G401.6 (cell line): ENCODE results near the gene FOXN1.
"Not testable (repeated sequence)": the region's sequence is repeated elsewhere in the genome, so short reads cannot be mapped to it uniquely, and the experiment has no call there.

ENCODE experiments used
- FAIRE-seq: peaks from 2 replicates; lab custom pipeline; 2012; peaks lifted over from hg19 to GRCh38; lab: Jason Lieb, UNC

FOXN1 gene

GRCh38 chr17:28505986-28506665, at the start of gene FOXN1:
Gene FOXN1, plus strand, starts transcription at chr17:28506348. Its CDS starts 17,622 bp downstream, at chr17:28523970.
- FAIRE-seq = no peak

- no peak for FAIRE-seq
Observed at GRCh38 chr17:28457890-28458289, 48.3 kb upstream of the FOXN1 start.

DNA sequence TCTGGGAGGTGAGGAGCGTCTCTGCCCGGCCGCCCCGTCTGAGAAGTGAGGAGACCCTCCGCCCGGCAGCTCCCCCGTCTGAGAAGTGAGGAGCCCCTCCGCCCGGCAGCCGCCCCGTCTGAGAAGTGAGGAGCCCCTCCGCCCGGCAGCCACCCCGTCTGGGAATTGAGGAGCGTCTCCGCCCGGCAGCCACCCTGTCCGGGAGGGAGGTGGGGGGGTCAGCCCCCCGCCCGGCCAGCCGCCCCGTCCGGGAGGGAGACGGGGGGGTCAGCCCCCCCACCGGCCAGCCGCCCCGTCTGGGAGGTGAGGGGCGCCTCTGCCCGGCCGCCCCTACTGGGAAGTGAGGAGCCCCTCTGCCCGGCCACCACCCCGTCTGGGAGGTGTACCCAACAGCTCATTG, 47.3 kb upstream of the FOXN1 start:
- not testable (repeated sequence) for FAIRE-seq

GRCh38 chr17:28460901-28461300, 45.2 kb upstream of the FOXN1 start:
- FAIRE-seq = no peak

DNA sequence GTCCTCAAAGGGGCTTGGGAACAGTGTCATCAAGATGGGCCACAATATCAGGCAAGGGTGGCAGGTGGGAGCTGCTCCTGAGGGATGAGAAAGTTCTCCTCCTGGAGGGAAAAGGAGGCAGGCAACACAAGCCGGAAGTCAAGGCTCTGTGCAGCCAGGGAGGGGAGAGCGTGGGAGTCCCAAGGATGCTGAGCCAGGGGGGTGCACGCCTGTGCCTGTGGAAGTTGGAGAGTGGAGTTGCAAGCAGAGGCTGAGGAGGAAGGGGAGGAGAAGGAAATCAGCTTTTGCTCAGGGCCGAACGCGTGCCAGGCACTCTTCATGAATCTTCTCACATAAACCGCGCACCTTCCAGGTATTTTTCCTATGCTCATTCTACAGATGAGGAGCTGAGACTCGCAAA, 40.1 kb upstream of the FOXN1 start:
- no peak for FAIRE-seq

- no peak for FAIRE-seq
Observed at GRCh38 chr17:28466521-28467048, 39.6 kb upstream of the FOXN1 start.

DNA sequence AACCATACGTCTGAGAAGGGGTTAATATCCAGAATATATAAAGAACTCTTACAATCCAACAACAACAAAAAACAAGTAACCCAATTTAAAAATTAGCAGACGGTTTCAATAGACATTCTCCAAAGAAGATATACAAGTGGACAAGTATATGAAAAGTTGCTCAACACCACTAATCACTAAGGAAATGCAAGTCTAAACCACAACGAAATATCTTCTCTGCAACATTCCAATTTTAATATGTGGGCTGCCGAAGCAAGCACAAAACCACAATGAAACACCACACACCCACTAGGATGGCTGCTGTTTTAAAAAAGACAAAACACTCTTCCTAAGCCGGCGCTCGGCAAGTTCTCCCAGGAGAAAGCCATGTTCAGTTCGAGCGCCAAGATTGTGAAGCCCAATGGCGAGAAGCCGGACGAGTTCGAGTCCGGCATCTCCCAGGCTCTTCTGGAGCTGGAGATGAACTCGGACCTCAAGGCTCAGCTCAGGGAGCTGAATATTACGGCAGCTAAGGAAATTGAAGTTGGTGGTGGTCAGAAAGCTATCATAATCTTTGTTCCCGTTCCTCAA, 38.6 kb upstream of the FOXN1 start:
- FAIRE-seq = no peak

DNA sequence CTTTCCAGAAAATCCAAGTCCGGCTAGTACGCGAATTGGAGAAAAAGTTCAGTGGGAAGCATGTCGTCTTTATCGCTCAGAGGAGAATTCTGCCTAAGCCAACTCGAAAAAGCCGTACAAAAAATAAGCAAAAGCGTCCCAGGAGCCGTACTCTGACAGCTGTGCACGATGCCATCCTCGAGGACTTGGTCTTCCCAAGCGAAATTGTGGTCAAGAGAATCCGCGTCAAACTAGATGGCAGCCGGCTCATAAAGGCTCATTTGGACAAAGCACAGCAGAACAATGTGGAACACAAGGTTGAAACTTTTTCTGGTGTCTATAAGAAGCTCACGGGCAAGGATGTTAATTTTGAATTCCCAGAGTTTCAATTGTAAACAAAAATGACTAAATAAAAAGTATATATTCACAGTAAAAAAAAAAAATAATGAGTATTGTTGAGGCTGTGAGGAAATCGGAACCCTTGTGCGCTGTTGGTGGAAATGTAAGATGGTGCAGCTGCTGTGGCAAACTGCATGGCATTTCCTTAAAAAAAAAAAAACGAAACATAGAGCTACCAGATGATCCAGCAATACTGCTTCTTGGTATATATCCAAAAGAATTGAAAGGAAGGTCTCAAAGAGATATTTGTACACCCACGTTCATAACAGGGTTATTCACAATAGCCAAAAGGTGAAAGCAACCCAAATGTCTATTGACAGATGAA, 38.0 kb upstream of the FOXN1 start:
- FAIRE-seq = not testable (repeated sequence)

- FAIRE-seq = no peak
Observed at GRCh38 chr17:28468781-28469180, 37.4 kb upstream of the FOXN1 start.

DNA sequence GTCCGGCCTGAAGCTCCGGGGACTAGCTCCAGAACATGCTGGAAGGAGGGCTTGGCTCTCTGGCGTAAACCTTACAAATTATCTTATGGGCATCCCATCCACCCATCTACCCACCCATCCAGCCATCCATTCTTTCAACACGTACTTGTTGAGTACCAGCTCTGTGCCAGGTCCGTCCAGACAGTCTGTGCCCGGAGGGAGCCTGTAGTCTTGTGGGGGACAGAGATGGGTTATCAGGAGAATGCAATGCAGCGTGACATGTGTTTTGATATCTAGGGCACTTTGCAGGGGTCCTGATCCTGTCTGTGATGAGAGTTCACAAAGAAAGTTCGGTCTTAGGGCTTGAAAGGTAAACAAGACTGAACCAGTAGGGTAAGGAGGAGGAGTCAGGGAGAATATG, 36.8 kb upstream of the FOXN1 start:
- no peak for FAIRE-seq

- no peak for FAIRE-seq
Observed at GRCh38 chr17:28470266-28470913, 35.8 kb upstream of the FOXN1 start.

DNA sequence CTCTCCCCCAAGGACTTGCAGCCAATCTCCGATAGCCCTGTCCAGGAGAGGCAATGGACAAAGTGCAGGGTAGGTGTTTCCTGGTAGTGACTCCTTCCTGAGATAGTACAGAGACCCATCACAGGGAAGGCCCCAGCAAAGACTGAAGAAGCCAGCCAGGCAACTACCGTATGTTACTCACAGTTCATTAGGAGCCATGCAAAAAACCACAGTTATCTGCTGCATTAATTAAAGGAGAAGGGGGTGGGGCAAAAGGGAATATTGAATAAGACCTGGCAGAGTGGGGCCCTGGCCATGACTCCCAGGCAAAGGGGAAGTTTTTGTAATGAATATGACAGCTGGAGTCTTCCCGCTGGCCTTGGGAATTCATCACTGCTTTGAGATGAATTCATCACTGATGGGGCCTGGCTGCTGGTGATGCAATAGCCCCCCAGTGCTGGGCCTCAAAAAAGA, 35.2 kb upstream of the FOXN1 start:
- FAIRE-seq = no peak

GRCh38 chr17:28471531-28472342, 34.4 kb upstream of the FOXN1 start:
- FAIRE-seq = no peak

DNA sequence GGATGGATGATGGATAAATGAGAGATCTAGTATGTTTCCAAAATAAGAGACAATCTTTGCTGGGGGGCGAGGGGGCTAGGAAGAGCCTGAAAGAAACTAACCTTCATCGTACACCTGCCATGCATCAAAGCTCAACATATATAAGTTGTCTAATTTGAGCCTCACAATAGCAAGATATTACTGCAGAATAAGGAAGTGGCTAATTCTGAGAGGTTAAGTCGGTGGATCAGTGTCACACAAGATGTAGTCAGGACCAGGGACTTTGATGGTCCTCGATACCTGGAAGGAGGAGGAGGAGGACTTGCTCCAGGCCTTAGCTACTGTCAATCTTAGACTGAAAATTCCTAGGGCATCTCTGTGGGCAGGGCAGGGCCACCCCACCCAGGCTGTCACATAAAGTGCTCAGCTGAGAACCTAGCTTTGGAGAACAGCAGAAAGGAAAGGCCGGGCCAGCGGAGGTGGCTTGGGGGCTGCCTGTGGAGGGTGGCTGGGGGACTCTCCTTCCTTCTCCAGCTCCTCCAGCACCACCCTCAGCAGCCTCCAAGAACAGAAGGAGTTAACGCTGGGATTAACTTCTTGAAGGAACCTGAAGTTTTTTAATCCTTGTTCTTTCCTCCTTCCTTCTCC, 33.2 kb upstream of the FOXN1 start:
- FAIRE-seq = no peak

DNA sequence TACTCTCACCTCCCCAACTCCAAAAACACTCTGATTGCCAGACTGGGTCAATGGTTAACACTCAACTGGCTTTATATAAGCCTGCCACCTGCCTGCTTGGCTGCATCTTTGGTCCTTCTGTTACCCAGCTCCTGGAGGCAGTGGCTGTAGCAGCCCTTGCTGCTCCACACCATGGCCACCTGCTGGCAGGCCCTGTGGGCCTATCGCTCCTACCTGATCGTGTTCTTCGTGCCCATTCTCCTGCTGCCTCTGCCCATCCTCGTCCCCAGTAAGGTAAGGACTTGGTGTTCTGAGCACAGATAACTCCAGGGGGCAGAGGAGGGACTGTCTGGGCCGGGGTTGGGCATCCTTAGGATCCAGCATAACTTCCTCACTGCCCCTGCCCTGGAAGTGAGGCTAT, 32.6 kb upstream of the FOXN1 start, which contains the start of gene SLC13A2:
SLC13A2 (plus strand) TSS at position 103 of the 400 bp plus-strand sequence; CDS start at position 172, 69 bp downstream.
- no peak for FAIRE-seq

GRCh38 chr17:28474111-28474531, 32.0 kb upstream of the FOXN1 start:
- no peak for FAIRE-seq

GRCh38 chr17:28475151-28475900, 30.8 kb upstream of the FOXN1 start:
- no peak for FAIRE-seq

- no peak for FAIRE-seq
Observed at GRCh38 chr17:28476076-28476865, 29.9 kb upstream of the FOXN1 start.

GRCh38 chr17:28477928-28478327, 28.2 kb upstream of the FOXN1 start:
- no peak for FAIRE-seq
